ENCODE data around the gene ACTR1A. TPM values are rescaled to one million over a fixed set of nuclear protein-coding genes. Genes with fewer than 3 reads are reported as not detected.

Gene ACTR1A
- total RNA-seq, 4 donors from 2014 or later, result 212 to 261 (median 252) TPM

DNA sequence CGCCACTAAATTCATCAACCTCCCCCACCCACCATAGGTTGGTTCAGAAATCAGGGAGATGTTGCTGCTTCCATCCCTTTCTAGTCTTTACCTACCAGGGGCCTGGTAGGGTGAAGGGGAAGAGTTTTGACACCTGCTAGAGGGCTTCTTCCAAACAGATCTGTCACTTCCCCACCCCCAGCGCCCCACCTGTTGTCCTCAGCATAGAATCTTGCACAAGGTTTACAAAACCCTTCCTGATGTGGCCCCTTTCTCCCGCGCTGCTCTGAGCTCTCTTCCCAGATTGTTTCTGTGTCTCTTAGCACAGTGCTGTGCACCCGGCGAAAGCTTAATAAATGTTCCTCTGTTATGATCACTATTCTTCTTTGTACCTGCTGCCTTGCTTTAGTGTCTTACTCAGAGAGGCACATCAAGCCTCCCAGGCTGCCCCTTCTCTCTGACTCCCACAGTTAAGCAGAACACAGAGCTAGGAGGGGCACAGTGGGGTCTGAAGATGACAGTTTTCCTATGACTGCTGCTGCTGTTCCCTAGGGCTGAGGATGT, 39.9 kb downstream of the ACTR1A start:
- Histone ChIP-seq H3K4me1 (peaks cover 15 to 19% of the 10 kb centered on the region in 2 donors), H3K27me3 (no peaks in the 10 kb centered on the region), H3K36me3 (no peaks in the 10 kb centered on the region), H3K9me3 (no peaks in the 10 kb centered on the region), H3K4me3 (no peak overlapping the region), H3K27ac (no peak overlapping the region)
- DNase-seq (no peak), ATAC-seq (no peak)
- TF ChIP-seq, protein P1, sequence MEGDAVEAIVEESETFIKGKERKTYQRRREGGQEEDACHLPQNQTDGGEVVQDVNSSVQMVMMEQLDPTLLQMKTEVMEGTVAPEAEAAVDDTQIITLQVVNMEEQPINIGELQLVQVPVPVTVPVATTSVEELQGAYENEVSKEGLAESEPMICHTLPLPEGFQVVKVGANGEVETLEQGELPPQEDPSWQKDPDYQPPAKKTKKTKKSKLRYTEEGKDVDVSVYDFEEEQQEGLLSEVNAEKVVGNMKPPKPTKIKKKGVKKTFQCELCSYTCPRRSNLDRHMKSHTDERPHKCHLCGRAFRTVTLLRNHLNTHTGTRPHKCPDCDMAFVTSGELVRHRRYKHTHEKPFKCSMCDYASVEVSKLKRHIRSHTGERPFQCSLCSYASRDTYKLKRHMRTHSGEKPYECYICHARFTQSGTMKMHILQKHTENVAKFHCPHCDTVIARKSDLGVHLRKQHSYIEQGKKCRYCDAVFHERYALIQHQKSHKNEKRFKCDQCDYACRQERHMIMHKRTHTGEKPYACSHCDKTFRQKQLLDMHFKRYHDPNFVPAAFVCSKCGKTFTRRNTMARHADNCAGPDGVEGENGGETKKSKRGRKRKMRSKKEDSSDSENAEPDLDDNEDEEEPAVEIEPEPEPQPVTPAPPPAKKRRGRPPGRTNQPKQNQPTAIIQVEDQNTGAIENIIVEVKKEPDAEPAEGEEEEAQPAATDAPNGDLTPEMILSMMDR (IDR thresholded peaks at IDR 0.05 in 4 of 5, conservative IDR thresholded peaks at IDR 0.05 in 1 of 5), result no peak
- TF ChIP-seq POLR2A (IDR thresholded peaks at IDR 0.05), result no peak
- in situ Hi-C loops (cut with MboI; ENCODE audit: low sequenced_read_pairs in 4 of 4) (no loop called here), intact Hi-C loops (cut with DNase I; ENCODE audit: low total_unique reads) (no loop called here)

GRCh38 chr10:102461187-102462054, 41.1 kb downstream of the ACTR1A start:
- in situ Hi-C loops (cut with MboI; ENCODE audit: low sequenced_read_pairs in 4 of 4), result no loop called here
- H3K27ac ChIP-seq, result peak overlapping the region; percentile 44 to 74 (median 62)
- H3K9me3 ChIP-seq, result no peaks in the 10 kb centered on the region
- TF ChIP-seq, protein P1 (IDR thresholded peaks at IDR 0.05 in 4 of 5, conservative IDR thresholded peaks at IDR 0.05 in 1 of 5), result no peak
- peak; percentile 70 to 71 for TF ChIP-seq POLR2A (IDR thresholded peaks at IDR 0.05)
- peak overlapping the region; percentile 54 to 77 (median 64) for H3K4me3 ChIP-seq
- DNase-seq (peak; percentile 85 to 93), ATAC-seq (peak; percentile 89 to 94)
- H3K27me3 ChIP-seq, result no peaks in the 10 kb centered on the region
- intact Hi-C loops (cut with DNase I; ENCODE audit: low total_unique reads), result loop anchor here (1.0 to 2.0 kb wide), 2 partner anchors 17 to 29 kb away; partner anchors contain the start of gene CUEDC2
- peaks cover 15 to 19% of the 10 kb centered on the region in 2 donors for H3K4me1 ChIP-seq
- no peaks in the 10 kb centered on the region for H3K36me3 ChIP-seq

GRCh38 chr10:102460836-102461186, 41.7 kb downstream of the ACTR1A start:
- Histone ChIP-seq H3K9me3 (no peaks in the 10 kb centered on the region), H3K27ac (peak overlapping the region in 3 of 4 donors; percentile 44 to 74 (median 55)), H3K36me3 (no peaks in the 10 kb centered on the region), H3K4me1 (peaks cover 15 to 19% of the 10 kb centered on the region in 2 donors), H3K4me3 (peak overlapping the region; percentile 54 to 77 (median 64)), H3K27me3 (no peaks in the 10 kb centered on the region)
- intact Hi-C loops (cut with DNase I; ENCODE audit: low total_unique reads) (loop anchor here (1.0 to 2.0 kb wide), 2 partner anchors 18 to 29 kb away; partner anchors contain the start of gene CUEDC2), in situ Hi-C loops (cut with MboI; ENCODE audit: low sequenced_read_pairs in 4 of 4) (no loop called here)
- no peak for DNase-seq
- ATAC-seq, result peak; percentile 28 to 43
- TF ChIP-seq POLR2A (IDR thresholded peaks at IDR 0.05), result no peak
- TF ChIP-seq, protein P1 (IDR thresholded peaks at IDR 0.05 in 4 of 5, conservative IDR thresholded peaks at IDR 0.05 in 1 of 5), result no peak

DNA sequence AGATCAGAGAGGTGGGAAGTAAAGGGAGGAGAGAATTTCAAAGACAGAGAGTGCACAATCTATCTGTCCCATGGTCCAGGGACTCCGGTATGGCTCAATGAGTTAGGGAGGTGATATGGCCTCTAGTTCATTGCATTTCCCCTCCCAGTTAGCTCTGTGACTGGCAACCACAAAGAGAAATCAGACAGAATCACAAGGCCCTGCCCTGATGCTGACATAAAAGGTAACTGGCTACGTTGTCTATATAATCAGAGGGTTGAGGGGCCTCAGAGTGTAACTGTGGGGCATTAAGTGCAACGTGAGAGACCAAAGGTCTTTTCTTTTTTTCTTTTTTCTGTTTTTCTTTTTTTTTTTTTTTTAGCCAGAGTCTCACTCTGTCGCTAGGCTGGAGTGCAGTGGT, 43.9 kb downstream of the ACTR1A start:
- Histone ChIP-seq H3K4me3 (no peak overlapping the region), H3K27ac (no peak overlapping the region), H3K36me3 (no peaks in the 10 kb centered on the region), H3K9me3 (no peaks in the 10 kb centered on the region), H3K27me3 (no peaks in the 10 kb centered on the region), H3K4me1 (peaks cover 15 to 19% of the 10 kb centered on the region in 2 donors)
- TF ChIP-seq POLR2A (IDR thresholded peaks at IDR 0.05), result no peak
- TF ChIP-seq, protein P1 (IDR thresholded peaks at IDR 0.05 in 4 of 5, conservative IDR thresholded peaks at IDR 0.05 in 1 of 5), result no peak
- no peak for DNase-seq
- in situ Hi-C loops (cut with MboI; ENCODE audit: low sequenced_read_pairs in 4 of 4) (no loop called here), intact Hi-C loops (cut with DNase I; ENCODE audit: low total_unique reads) (no loop called here)
- ATAC-seq, result no peak
